ENCODE data around the gene GRIA2.
"Not testable (repeated sequence)": the region's sequence is repeated elsewhere in the genome, so short reads cannot be mapped to it uniquely, and the experiment has no call there.

Gene GRIA2
- 0 to 0.09 reads per million in 2 donors for total RNA-seq

DNA sequence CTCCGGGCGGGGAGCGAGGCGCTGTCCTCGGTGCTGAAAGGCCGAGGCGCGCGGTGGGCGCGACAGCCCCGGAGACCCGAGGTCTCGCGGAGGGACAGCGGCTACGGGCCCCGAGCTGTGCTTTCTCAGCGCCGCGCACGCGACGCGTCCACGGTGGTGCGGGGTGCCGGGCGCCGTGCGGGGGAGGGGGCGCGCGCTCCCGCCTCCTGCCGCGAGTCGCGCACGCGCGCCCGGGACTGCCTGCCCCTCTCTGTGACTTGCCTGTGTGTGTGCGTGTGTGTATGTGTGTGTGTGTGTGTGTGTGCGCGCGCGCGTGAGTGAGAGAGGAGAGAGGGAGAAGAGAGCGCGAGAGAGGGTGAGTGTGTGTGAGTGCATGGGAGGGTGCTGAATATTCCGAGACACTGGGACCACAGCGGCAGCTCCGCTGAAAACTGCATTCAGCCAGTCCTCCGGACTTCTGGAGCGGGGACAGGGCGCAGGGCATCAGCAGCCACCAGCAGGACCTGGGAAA lies at the start of gene GRIA2:
Gene GRIA2 (plus strand): TSS at position 358 of the 511 bp plus-strand sequence. CDS start 315 bp downstream, outside the sequence.
- DNase-seq: no peak

DNA sequence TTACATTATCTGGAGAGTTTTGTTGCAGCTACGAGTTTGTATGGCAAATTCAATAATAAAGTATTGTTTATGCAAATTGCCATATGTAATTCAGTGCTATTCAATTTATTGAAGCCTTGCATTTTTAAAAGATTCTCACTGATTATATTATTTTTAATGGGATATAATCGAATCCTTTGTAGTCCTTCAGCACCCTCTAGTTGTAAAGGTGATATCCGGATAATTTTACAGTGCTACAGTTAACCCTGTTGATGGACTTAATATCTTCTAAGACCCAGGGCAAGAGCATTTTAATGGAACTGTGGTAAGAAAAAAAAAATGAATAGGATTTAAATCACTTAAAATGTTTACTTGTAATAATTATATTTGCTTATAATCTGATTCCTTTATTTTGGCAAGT lies 48.5 kb upstream of the GRIA2 start:
- no peak for DNase-seq

- not testable (repeated sequence) for DNase-seq
These were observed 40.3 kb upstream of the GRIA2 start for GRCh38 chr4:157180268-157180667.

- no peak for DNase-seq
These were observed 36.2 kb upstream of the GRIA2 start for GRCh38 chr4:157184300-157184699.

DNA sequence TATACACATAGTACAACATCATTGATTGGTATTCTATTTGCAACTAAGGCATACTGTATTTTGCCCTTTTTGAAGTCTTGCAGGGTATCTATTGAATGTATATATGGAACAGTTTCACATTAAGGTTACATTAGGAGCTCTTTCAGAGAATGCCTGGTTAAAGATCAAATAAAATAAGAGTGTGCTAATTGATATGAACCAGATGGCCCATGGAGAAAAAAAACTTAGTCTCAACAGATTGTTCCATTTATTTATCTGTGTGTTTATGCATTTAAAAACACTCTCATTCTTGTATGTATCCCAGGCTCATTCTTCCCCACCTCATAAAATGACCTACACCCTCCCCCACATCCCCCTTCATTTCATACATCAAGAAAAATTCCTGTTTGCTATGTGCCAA lies 35.2 kb upstream of the GRIA2 start:
- no peak for DNase-seq

DNA sequence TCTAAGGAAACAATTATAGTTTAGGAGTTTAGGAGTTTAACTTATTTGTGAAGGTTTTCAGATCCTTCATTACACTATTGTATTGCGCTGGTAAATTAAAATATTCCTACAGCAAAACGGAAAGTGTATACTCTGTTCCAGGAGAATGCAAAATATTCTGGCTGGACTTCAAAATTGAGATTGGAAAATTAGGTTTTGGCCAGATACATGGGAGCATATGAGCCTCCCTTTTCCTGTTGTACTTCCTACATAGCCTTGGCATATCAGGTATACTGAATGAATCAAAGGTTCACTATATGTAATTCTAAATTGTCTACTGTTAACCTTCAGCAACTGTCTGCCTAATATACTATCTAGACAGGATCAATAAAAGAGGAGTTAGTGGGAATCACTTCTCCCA lies 25.2 kb upstream of the GRIA2 start:
- no peak for DNase-seq

DNA sequence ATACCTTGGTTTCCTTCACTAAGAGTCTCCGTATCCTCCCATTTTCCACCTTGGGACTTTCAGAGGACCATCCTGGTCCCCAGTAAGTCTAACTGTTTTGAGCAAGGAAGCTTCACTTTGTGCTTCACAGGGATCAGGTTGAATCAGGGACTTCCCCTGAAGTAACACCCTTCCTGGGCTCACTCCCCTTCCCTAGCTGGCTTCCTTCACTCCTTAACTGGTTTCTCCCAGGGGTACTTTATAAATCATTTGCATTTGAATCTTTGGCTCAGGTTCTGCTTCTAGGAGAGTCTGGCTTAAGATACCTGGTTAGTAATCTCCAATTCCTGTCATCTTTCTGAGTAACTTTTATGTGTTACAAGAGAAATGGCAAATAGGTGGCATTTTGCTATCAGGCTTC lies 24.5 kb upstream of the GRIA2 start:
- DNase-seq: no peak

- no peak for DNase-seq
These were observed 15.8 kb upstream of the GRIA2 start for GRCh38 chr4:157204634-157205244.

GRCh38 chr4:157217708-157218107 lies 2.8 kb upstream of the GRIA2 start:
- no peak for DNase-seq

DNA sequence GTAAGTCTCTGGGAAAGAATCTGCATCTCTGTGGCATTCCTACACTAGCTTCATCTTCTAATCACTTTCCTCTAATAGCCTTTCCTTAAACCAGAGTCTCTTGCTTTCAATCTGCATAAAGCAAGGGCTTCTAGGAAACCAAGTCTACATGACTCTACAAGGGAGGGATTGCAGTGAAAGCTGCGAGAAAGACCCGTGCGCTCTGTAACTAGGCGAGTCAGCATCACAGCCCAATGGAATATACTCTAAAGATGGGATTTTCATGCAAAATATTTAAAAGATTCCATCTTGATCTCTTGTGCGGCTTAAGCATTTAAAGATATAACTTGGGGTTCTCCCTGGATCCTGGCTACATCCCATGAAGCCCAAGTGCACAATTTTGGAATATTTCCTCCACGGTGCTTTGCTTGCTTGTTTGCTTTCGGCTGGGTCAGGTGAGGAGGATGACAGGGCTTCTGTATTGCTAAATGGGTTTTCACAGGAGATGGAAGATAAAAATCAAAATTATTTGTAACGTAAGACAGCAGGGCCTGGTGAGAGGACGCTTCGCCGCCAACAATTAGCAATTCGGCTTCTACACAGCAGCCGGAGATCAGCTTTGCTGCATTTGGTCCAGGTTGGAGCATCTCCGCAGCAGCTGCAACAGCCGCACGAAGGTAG lies 687 bp upstream of the GRIA2 start:
- DNase-seq: no peak

DNA sequence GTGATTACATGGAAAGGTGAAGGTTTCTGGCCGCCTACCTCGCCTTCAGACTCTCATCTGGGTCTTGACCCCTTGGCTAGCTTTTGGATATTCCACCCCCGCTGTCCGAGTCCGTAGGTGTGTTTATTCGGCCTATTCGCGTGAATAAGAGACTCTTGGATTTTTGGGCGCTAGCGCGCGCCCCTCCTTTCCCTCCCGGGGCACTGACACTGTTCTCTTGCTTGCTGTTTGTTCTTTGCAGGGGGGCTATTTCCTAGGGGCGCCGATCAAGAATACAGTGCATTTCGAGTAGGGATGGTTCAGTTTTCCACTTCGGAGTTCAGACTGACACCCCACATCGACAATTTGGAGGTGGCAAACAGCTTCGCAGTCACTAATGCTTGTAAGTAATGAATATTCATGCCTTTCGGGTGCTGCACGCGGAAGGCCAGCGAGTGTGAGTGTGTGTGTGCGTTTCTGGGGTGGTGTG lies 932 bp downstream of the GRIA2 start:
- no peak for DNase-seq

- no peak for DNase-seq
These were observed 1.6 kb downstream of the GRIA2 start for GRCh38 chr4:157221895-157222770.

- no peak for DNase-seq
These were observed 2.2 kb downstream of the GRIA2 start for GRCh38 chr4:157222771-157223160.

DNA sequence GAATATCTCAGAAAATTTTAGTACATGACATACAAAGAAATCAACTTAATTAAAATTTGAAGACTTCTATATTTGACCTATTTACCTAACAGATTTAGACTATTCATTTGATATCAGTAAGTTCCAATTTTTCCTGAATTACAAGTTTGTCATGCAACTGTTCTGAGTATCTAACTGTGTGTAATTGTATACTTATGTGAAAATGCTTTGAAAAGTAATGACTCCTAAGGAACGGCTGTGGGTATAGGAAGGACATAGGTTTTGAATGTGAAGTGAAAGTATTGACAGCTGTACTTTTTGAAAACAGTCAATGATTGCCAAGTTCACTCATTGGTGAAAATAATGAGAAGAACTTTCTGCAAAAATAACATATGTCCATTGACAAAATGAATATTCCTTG lies 2.9 kb downstream of the GRIA2 start:
- DNase-seq: no peak

GRCh38 chr4:157225096-157225495 lies 4.6 kb downstream of the GRIA2 start:
- no peak for DNase-seq

DNA sequence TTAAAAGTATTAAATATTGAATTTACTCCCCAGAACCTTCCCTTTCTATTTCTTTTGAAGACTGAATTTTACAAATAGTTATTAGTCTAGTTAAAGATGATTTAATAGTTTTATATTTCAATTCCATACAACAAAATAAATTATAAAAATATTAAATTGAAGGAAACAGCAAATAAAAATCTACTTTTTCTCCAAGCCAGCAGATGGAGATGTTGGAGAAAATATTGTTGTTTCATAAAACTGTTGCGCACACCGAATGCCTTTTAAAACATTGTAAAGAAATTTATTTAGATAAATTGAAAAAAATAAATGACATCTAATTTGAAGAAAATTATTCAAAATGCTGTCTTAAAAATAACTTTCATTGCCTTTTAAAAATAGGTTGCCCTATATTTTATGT lies 5.5 kb downstream of the GRIA2 start:
- no peak for DNase-seq

DNA sequence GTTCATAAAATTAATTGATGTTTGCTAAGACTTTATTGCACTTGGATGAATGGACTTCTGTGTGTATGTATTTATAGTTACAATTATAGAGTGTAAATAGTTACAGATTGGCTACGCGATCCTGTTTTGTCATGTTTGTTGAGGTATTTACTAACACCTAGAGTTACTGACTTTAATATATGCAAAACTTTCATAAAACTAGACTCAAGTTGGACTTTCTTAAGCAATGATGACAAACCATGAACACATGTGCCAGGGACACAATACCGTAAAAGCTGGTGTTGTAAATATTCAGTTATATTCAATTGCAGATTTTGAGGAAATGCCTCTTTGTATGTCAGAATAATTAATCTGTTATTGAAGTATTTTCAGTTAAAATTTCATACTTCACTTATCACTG lies 6.1 kb downstream of the GRIA2 start:
- no peak for DNase-seq

DNA sequence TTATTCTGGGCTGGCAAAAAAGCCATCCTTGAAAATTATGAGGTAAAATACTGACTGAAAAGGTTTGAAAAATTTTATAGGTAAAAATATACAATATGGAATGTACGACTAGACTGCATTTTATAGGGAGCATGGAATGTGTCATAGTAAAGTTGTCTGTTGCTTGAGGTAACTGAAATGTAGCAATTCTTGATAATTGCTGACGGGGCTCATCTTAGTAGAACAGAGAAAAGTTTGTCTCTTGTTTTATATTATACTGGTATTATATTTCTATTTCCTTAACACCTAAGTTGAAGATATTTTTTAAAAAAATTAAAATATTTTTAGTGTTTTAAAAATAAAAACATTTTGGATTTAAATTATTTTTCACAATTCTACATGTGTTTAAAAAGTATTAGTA lies 11.0 kb downstream of the GRIA2 start:
- no peak for DNase-seq

DNA sequence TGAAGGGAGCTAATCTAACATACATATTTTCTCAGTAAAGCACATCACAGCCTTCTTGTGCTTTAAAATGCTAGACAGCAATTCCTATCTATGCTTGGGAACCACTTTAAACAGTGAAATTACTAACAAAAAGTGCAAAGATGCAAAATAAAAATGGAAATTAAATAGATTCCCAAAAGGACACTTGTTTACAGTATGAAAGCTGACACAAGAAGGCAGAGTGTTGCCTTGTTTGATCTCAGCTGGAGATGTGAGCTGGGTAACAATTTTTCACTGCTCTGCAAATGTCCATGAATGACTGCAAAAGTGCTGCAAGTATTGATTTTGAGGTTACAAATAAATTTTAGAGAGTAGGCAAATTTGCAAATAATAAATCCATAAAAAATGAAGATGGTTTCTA lies 22.3 kb downstream of the GRIA2 start:
- no peak for DNase-seq

DNA sequence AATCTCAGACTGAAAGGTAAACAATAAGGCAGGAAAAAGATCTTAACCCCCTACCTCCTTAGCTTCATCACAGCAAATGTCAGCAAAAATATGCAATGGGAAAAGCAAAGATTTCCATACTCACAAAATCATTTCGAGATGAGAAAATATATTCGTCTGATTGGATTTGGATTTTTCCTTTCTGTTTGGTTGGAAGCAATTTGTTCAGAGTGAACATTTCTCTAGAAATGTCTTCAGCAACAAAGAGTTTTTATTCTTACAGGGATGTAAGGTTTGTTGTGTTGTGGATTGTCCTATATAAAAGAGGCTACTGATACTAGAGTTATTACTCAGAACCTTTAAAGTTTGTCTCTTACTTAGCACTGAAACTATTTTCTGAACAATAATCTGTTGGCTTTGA lies 23.8 kb downstream of the GRIA2 start:
- no peak for DNase-seq

DNA sequence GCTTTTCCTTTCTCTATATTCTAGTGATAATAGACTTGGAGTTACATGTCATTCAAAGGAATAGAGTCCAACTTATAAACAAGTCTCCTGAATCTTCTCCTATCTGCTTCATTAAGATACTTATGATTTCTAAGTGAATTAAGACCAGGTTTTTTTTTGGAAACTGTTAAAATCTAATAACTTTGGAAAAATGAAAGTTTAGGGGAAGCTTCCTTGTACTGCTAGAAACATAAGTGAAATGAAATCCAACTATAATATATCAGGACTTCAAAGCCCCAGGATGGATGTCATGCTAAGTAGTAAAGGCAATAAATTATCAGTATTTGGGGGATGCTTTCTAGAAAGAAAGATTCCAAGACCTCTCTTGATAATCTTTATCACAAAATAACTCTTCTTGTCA lies 24.8 kb downstream of the GRIA2 start:
- DNase-seq: no peak

GRCh38 chr4:157246964-157247363 lies 26.4 kb downstream of the GRIA2 start:
- no peak for DNase-seq

DNA sequence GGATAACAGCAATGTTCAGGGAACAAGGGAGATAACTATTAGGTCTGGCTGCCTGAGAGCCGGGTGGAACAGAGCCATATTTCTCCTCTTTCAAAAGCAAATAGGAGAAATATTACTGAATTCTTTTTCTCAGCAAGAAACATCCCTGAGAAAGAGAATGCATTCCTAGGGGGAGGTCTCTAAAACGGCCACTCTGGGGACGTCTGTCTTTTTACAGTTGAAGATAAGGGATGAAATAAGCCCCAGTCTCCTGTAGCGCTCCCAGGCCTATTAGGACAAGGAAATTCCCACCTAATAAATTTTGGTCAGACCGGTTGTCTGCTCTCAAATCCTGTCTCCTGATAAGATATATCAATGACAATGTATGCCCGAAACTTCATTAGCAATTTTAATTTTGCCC lies 37.6 kb downstream of the GRIA2 start:
- DNase-seq: not testable (repeated sequence)

GRCh38 chr4:157265281-157265680 lies 44.8 kb downstream of the GRIA2 start:
- DNase-seq: no peak
